Measurements from ENCODE around the gene IQGAP3.

The IQGAP3 gene

DNA sequence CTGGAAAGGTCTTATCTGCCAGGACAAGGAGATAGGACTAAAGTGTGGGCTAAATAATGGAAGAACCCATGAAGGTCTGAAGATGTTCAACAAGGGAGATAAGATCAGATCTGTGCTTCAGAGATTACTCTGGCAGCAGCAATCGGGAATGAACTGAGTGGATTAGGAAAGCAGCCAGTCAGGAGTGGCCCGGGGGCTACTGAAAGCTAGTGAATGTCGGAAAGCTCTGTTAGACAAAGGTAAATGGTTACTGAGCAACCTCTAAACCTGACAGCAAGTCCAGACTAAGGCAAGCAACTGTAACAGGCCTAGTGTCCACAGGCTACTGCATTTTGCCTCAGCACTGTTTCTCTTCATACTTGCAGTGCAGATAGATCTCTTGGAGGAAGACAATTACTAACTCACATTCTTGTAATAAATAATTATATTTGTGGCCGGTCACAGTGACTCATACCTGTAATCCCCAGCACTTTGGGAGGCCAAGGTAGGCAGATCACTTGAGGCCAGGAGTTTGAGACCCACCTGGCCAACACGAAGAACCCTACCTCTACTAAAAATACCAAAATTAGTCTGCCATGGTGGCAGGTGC, 12.5 kb downstream of the IQGAP3 start:
- H3K27me3 ChIP-seq (ENCODE audit: control insufficient read depth in 1 of 2, insufficient read depth in 1 of 2, low read length in 2 of 2) = no peaks in the 10 kb centered on the region
- H3K4me1 ChIP-seq (ENCODE audit: control insufficient read depth, insufficient read depth, low read depth, low read length) = peaks cover 4% of the 10 kb centered on the region
- no peak overlapping the region for H3K14ac ChIP-seq (ENCODE audit: low read length in 2 of 2)
- H3K23ac ChIP-seq (ENCODE audit: low read length in 2 of 2) = no peak overlapping the region
- no peaks in the 10 kb centered on the region for H3K79me1 ChIP-seq (replicated peaks; ENCODE audit: low read length, poor library complexity, severe bottlenecking)
- no peak overlapping the region for H2AK5ac ChIP-seq (ENCODE audit: low read length, severe bottlenecking)
- H3K27ac ChIP-seq (ENCODE audit: low read length, poor library complexity, severe bottlenecking) = no peak overlapping the region
- no peaks in the 10 kb centered on the region for H3K9me3 ChIP-seq (ENCODE audit: control insufficient read depth, low read length)
- no peak overlapping the region for H3K18ac ChIP-seq (ENCODE audit: low read depth in 1 of 2, low read length in 2 of 2)
- no peak overlapping the region for H2BK5ac ChIP-seq (ENCODE audit: low read depth, low read length, poor library complexity, severe bottlenecking)
- no peak overlapping the region for H2BK120ac ChIP-seq (ENCODE audit: low read depth, low read length)
- H2BK15ac ChIP-seq (ENCODE audit: low read depth, poor library complexity, severe bottlenecking) = no peak overlapping the region
- H2BK12ac ChIP-seq (ENCODE audit: low read length in 2 of 2) = no peak overlapping the region
- H4K8ac ChIP-seq (ENCODE audit: low read length) = no peak overlapping the region
- no peak overlapping the region for H3K9ac ChIP-seq (ENCODE audit: low read length)
- peaks cover 8 to 23% of the 10 kb centered on the region in 2 experiments for H3K36me3 ChIP-seq (ENCODE audit: control insufficient read depth in 1 of 2, insufficient read depth in 2 of 2, low read depth in 1 of 2, low read length in 2 of 2)
- H3K4ac ChIP-seq (ENCODE audit: low read depth in 1 of 2, low read length in 2 of 2) = no peak overlapping the region
- no peak for DNase-seq
- no peak overlapping the region for H3K4me2 ChIP-seq (ENCODE audit: low read length, poor library complexity, severe bottlenecking)
- H4K91ac ChIP-seq (ENCODE audit: low read length) = no peak overlapping the region
- H3K4me3 ChIP-seq (ENCODE audit: insufficient read depth in 1 of 2, low read depth in 1 of 2, low read length in 2 of 2) = no peak overlapping the region
- H2AFZ ChIP-seq (ENCODE audit: low read depth, low read length) = no peak overlapping the region
- 68% methylated on average over 5 of the region's 5 CpGs for WGBS

DNA sequence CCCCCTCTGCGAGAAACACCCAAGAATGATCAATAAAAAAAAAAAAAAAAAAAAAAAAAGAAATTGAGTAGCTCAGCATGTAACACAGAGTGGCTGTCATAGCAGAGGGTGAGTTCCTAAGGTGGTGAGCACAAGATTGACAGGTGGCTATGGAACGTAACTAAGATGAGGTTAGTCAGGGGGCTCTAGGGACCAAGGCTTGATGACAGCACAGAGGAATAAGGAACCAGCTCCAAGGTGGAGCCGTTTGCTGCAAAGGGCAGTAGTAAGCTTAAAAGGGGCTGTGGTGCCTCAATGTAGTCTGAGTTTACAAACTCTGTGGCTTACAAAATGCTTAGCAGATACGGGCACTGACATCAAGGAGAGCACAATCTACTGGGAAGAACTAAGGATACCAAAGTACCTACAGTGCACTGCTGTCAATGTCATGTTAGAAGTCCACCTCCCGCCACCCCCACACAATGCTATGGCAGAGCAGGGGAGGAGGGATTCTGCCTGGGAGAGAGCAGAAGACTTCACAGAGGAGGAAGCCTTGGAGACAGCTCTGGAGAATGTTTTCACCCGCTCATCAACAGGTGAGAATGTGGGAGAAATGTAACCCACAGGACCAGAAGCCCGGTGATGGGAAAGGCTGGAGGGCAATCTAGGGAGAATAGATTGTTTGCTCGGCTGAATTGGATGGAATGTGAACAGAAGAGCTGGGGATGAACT, 13.1 kb downstream of the IQGAP3 start:
- no peak overlapping the region for H2BK120ac ChIP-seq (ENCODE audit: low read depth, low read length)
- H3K4ac ChIP-seq (ENCODE audit: low read depth in 1 of 2, low read length in 2 of 2) = no peak overlapping the region
- no peak overlapping the region for H2AFZ ChIP-seq (ENCODE audit: low read depth, low read length)
- 78% methylated on average over 7 of the region's 8 CpGs for WGBS
- H4K8ac ChIP-seq (ENCODE audit: low read length) = no peak overlapping the region
- H3K14ac ChIP-seq (ENCODE audit: low read length in 2 of 2) = no peak overlapping the region
- no peak overlapping the region for H2BK5ac ChIP-seq (ENCODE audit: low read depth, low read length, poor library complexity, severe bottlenecking)
- H3K27ac ChIP-seq (ENCODE audit: low read length, poor library complexity, severe bottlenecking) = no peak overlapping the region
- no peak overlapping the region for H3K4me3 ChIP-seq (ENCODE audit: insufficient read depth in 1 of 2, low read depth in 1 of 2, low read length in 2 of 2)
- no peak overlapping the region for H2BK15ac ChIP-seq (ENCODE audit: low read depth, poor library complexity, severe bottlenecking)
- no peaks in the 10 kb centered on the region for H3K79me1 ChIP-seq (replicated peaks; ENCODE audit: low read length, poor library complexity, severe bottlenecking)
- H3K18ac ChIP-seq (ENCODE audit: low read depth in 1 of 2, low read length in 2 of 2) = no peak overlapping the region
- H3K9me3 ChIP-seq (ENCODE audit: control insufficient read depth, low read length) = no peaks in the 10 kb centered on the region
- no peaks in the 10 kb centered on the region for H3K27me3 ChIP-seq (ENCODE audit: control insufficient read depth in 1 of 2, insufficient read depth in 1 of 2, low read length in 2 of 2)
- peaks cover 4% of the 10 kb centered on the region for H3K4me1 ChIP-seq (ENCODE audit: control insufficient read depth, insufficient read depth, low read depth, low read length)
- no peak overlapping the region for H3K23ac ChIP-seq (ENCODE audit: low read length in 2 of 2)
- no peak for DNase-seq
- H3K4me2 ChIP-seq (ENCODE audit: low read length, poor library complexity, severe bottlenecking) = no peak overlapping the region
- H2AK5ac ChIP-seq (ENCODE audit: low read length, severe bottlenecking) = no peak overlapping the region
- no peak overlapping the region for H3K9ac ChIP-seq (ENCODE audit: low read length)
- H2BK12ac ChIP-seq (ENCODE audit: low read length in 2 of 2) = no peak overlapping the region
- H4K91ac ChIP-seq (ENCODE audit: low read length) = no peak overlapping the region
- peaks cover 8 to 23% of the 10 kb centered on the region in 2 experiments for H3K36me3 ChIP-seq (ENCODE audit: control insufficient read depth in 1 of 2, insufficient read depth in 2 of 2, low read depth in 1 of 2, low read length in 2 of 2)

DNA sequence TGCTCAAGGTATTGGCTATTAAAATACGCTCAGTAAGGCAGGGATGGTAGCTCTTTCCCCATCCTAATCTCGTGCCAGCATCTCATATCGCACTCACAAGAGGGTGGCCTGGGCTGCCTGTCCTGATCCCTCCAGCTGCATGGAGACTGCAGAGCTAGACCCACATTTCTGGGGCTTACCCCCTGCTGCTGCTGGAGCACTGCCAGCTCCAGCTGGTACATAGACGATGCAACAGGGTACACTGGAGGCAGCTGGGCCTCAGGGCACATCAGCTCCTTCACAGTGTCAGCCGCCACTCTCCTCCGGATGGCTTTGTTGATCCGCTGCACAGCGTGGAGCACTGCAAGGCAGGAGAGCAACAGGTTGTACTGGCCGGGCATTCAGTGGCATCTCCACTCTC, 16.0 kb downstream of the IQGAP3 start:
- WGBS = 82% methylated on average over 8 of the region's 9 CpGs

DNA sequence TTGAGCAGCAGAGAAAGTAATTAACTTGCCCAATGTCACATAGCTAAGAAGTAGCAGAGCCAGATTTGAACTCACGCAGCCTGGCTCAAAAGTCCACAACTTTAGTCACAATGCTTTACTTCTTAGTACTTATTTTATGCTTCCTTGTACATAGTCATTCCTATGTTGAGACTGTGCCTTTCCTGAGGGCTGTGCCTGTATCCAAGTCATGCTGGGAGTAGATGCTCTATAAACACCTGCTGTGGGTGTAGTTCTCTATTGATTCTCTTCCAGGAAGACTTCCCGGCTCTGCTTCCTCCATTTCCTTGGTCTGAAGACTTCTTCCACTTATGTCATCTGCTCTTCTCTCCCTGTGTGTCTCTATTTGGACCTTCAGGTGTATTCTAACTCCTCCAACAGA, 16.6 kb downstream of the IQGAP3 start:
- Histone ChIP-seq H2BK120ac (ENCODE audit: low read depth, low read length) (no peak overlapping the region), H3K4ac (ENCODE audit: low read depth in 1 of 2, low read length in 2 of 2) (no peak overlapping the region), H3K27me3 (ENCODE audit: control insufficient read depth in 1 of 2, insufficient read depth in 1 of 2, low read length in 2 of 2) (no peaks in the 10 kb centered on the region), H3K4me2 (ENCODE audit: low read length, poor library complexity, severe bottlenecking) (no peak overlapping the region), H2BK12ac (ENCODE audit: low read length in 2 of 2) (no peak overlapping the region), H3K23ac (ENCODE audit: low read length in 2 of 2) (no peak overlapping the region), H3K4me1 (ENCODE audit: control insufficient read depth, insufficient read depth, low read depth, low read length) (peaks cover 10% of the 10 kb centered on the region), H3K9me3 (ENCODE audit: control insufficient read depth, low read length) (no peaks in the 10 kb centered on the region), H3K4me3 (ENCODE audit: insufficient read depth in 1 of 2, low read depth in 1 of 2, low read length in 2 of 2) (no peak overlapping the region), H2AFZ (ENCODE audit: low read depth, low read length) (no peak overlapping the region), H3K27ac (ENCODE audit: low read length, poor library complexity, severe bottlenecking) (no peak overlapping the region), H3K14ac (ENCODE audit: low read length in 2 of 2) (no peak overlapping the region), H2BK15ac (ENCODE audit: low read depth, poor library complexity, severe bottlenecking) (no peak overlapping the region), H2BK5ac (ENCODE audit: low read depth, low read length, poor library complexity, severe bottlenecking) (no peak overlapping the region), H4K91ac (ENCODE audit: low read length) (no peak overlapping the region), H3K9ac (ENCODE audit: low read length) (no peak overlapping the region), H3K18ac (ENCODE audit: low read depth in 1 of 2, low read length in 2 of 2) (no peak overlapping the region), H3K79me1 (replicated peaks; ENCODE audit: low read length, poor library complexity, severe bottlenecking) (no peaks in the 10 kb centered on the region), H4K8ac (ENCODE audit: low read length) (no peak overlapping the region), H3K36me3 (ENCODE audit: control insufficient read depth in 1 of 2, insufficient read depth in 2 of 2, low read depth in 1 of 2, low read length in 2 of 2) (peaks cover 2 to 9% of the 10 kb centered on the region in 2 experiments), H2AK5ac (ENCODE audit: low read length, severe bottlenecking) (no peak overlapping the region)
- 43% methylated on average over 2 of the region's 2 CpGs for WGBS
- no peak for DNase-seq

More for the DNA sequence above, 16.0 kb downstream of the IQGAP3 start:
- Histone ChIP-seq H3K9me3 (ENCODE audit: control insufficient read depth, low read length) (no peaks in the 10 kb centered on the region), H3K27ac (ENCODE audit: low read length, poor library complexity, severe bottlenecking) (no peak overlapping the region), H2BK120ac (ENCODE audit: low read depth, low read length) (no peak overlapping the region), H3K4me3 (ENCODE audit: insufficient read depth in 1 of 2, low read depth in 1 of 2, low read length in 2 of 2) (no peak overlapping the region), H2BK5ac (ENCODE audit: low read depth, low read length, poor library complexity, severe bottlenecking) (no peak overlapping the region), H3K4me1 (ENCODE audit: control insufficient read depth, insufficient read depth, low read depth, low read length) (peaks cover 10% of the 10 kb centered on the region), H3K23ac (ENCODE audit: low read length in 2 of 2) (no peak overlapping the region), H3K9ac (ENCODE audit: low read length) (no peak overlapping the region), H2BK15ac (ENCODE audit: low read depth, poor library complexity, severe bottlenecking) (no peak overlapping the region), H3K18ac (ENCODE audit: low read depth in 1 of 2, low read length in 2 of 2) (no peak overlapping the region), H3K79me1 (replicated peaks; ENCODE audit: low read length, poor library complexity, severe bottlenecking) (no peaks in the 10 kb centered on the region), H2BK12ac (ENCODE audit: low read length in 2 of 2) (no peak overlapping the region), H3K14ac (ENCODE audit: low read length in 2 of 2) (no peak overlapping the region), H2AK5ac (ENCODE audit: low read length, severe bottlenecking) (no peak overlapping the region), H3K27me3 (ENCODE audit: control insufficient read depth in 1 of 2, insufficient read depth in 1 of 2, low read length in 2 of 2) (no peaks in the 10 kb centered on the region), H3K4ac (ENCODE audit: low read depth in 1 of 2, low read length in 2 of 2) (no peak overlapping the region), H4K91ac (ENCODE audit: low read length) (no peak overlapping the region), H4K8ac (ENCODE audit: low read length) (no peak overlapping the region), H2AFZ (ENCODE audit: low read depth, low read length) (no peak overlapping the region), H3K4me2 (ENCODE audit: low read length, poor library complexity, severe bottlenecking) (no peak overlapping the region), H3K36me3 (ENCODE audit: control insufficient read depth in 1 of 2, insufficient read depth in 2 of 2, low read depth in 1 of 2, low read length in 2 of 2) (peaks cover 2 to 9% of the 10 kb centered on the region in 2 experiments)
- DNase-seq = no peak

Measured in mesenchymal stem cell (in vitro differentiated cells and primary cell).